ENCODE measurements around the gene IWS1. TPM values are rescaled to one million over a fixed set of nuclear protein-coding genes. Genes with fewer than 3 reads are reported as not detected.
A peak's percentile ranks its signal among the peaks of the same experiment; 100 is the strongest.

The IWS1 gene
- total RNA-seq, 2 experiments from 2014 or later = 24.9 to 26.0 TPM

- Mint-ChIP-seq H3K9me3 (no peaks in the 10 kb centered on the region), H3K27me3 (no peaks in the 10 kb centered on the region), H3K4me1 (ENCODE audit: low read depth) (peaks cover 31% of the 10 kb centered on the region), H3K27ac (peak overlapping the region; percentile 51), H3K36me3 (ENCODE audit: low read depth) (peaks cover 89% of the 10 kb centered on the region), H3K4me3 (no peak overlapping the region)
- Histone ChIP-seq H3K9me3 (ENCODE audit: control insufficient read depth in 1 of 2, insufficient read depth in 1 of 2, low read length in 2 of 2) (no peaks in the 10 kb centered on the region), H3K27me3 (ENCODE audit: control insufficient read depth in 1 of 2, insufficient read depth in 2 of 2, low read length in 2 of 2) (no peaks in the 10 kb centered on the region), H3K4me1 (ENCODE audit: insufficient read depth, low read length) (peaks cover 5% of the 10 kb centered on the region), H3K36me3 (ENCODE audit: insufficient read depth, low read length) (peaks cover 94% of the 10 kb centered on the region), H3K27ac (ENCODE audit: low read depth in 1 of 2, low read length in 2 of 2) (peak overlapping the region in 1 of 2 donors; percentile 61), H3K4me3 (ENCODE audit: low read length) (no peak overlapping the region)
- POLR2A ChIA-PET = no interaction called here
- DNase-seq (no peak), ATAC-seq (ENCODE audit: poor library complexity) (no peak)
- intact Hi-C loops (cut with DNase I, micrococcal nuclease) = no loop called here
- TF ChIP-seq CTCF (IDR thresholded peaks at IDR 0.05) = no peak
- CTCF ChIA-PET = no interaction called here
These were observed 39.8 kb downstream of the IWS1 start for GRCh38 chr2:127486247-127487058.

- ChIA-PET POLR2A (no interaction called here), CTCF (no interaction called here)
- no peak for ATAC-seq (ENCODE audit: poor library complexity)
- Mint-ChIP-seq H3K4me3 (peak overlapping the region; percentile 21), H3K27me3 (no peaks in the 10 kb centered on the region), H3K4me1 (ENCODE audit: low read depth) (peaks cover 27% of the 10 kb centered on the region), H3K9me3 (no peaks in the 10 kb centered on the region), H3K27ac (peak overlapping the region; percentile 51), H3K36me3 (ENCODE audit: low read depth) (peaks cover 89% of the 10 kb centered on the region)
- intact Hi-C loops (cut with DNase I, micrococcal nuclease) = no loop called here
- peak overlapping the region in 1 of 2 donors; percentile 61 for H3K27ac ChIP-seq (ENCODE audit: low read depth in 1 of 2, low read length in 2 of 2)
- peak in 2 of 14 experiments; percentile 9 to 25 for DNase-seq
- TF ChIP-seq CTCF (IDR thresholded peaks at IDR 0.05) = no peak
- no peaks in the 10 kb centered on the region for H3K27me3 ChIP-seq (ENCODE audit: control insufficient read depth in 1 of 2, insufficient read depth in 2 of 2, low read length in 2 of 2)
- H3K9me3 ChIP-seq (ENCODE audit: control insufficient read depth in 1 of 2, insufficient read depth in 1 of 2, low read length in 2 of 2) = no peaks in the 10 kb centered on the region
- H3K4me1 ChIP-seq (ENCODE audit: insufficient read depth, low read length) = peaks cover 5% of the 10 kb centered on the region
- H3K4me3 ChIP-seq (ENCODE audit: low read length) = peak overlapping the region; percentile 1
- peaks cover 95% of the 10 kb centered on the region for H3K36me3 ChIP-seq (ENCODE audit: insufficient read depth, low read length)
These were observed 40.6 kb downstream of the IWS1 start for GRCh38 chr2:127485694-127486071.

- H3K9me3 ChIP-seq (ENCODE audit: control insufficient read depth in 1 of 2, insufficient read depth in 1 of 2, low read length in 2 of 2) = no peaks in the 10 kb centered on the region
- H3K36me3 ChIP-seq (ENCODE audit: insufficient read depth, low read length) = peaks cover 95% of the 10 kb centered on the region
- TF ChIP-seq CTCF (IDR thresholded peaks at IDR 0.05) = no peak
- H3K27ac ChIP-seq (ENCODE audit: low read depth in 1 of 2, low read length in 2 of 2) = peak overlapping the region in 1 of 2 donors; percentile 61
- CTCF ChIA-PET = no interaction called here
- Mint-ChIP-seq H3K4me1 (ENCODE audit: low read depth) (peaks cover 27% of the 10 kb centered on the region), H3K27me3 (no peaks in the 10 kb centered on the region), H3K36me3 (ENCODE audit: low read depth) (peaks cover 89% of the 10 kb centered on the region), H3K4me3 (no peak overlapping the region), H3K27ac (peak overlapping the region; percentile 51), H3K9me3 (no peaks in the 10 kb centered on the region)
- intact Hi-C loops (cut with DNase I, micrococcal nuclease) = no loop called here
- no peaks in the 10 kb centered on the region for H3K27me3 ChIP-seq (ENCODE audit: control insufficient read depth in 1 of 2, insufficient read depth in 2 of 2, low read length in 2 of 2)
- POLR2A ChIA-PET = no interaction called here
- H3K4me3 ChIP-seq (ENCODE audit: low read length) = no peak overlapping the region
- no peak for ATAC-seq (ENCODE audit: poor library complexity)
- H3K4me1 ChIP-seq (ENCODE audit: insufficient read depth, low read length) = peaks cover 5% of the 10 kb centered on the region
- peak in 2 of 14 experiments; percentile 21 to 26 for DNase-seq
These were observed 41.1 kb downstream of the IWS1 start for GRCh38 chr2:127485051-127485693.

Data from CD4-positive, alpha-beta T cell (primary cell).